Trophoblast cell (in vitro differentiated cells and primary cell): Measurements from ENCODE around the gene PDC.

Source experiments
- DNase-seq, 2 donors: peaks; one replicate each; pipeline ENCODE4 v3.0.0-alpha.2; 2016
- H2AFZ ChIP-seq: 2 replicates; pipeline ENCODE4 v1.6.1; 2013; ENCODE audit warnings: low read length, moderate library complexity, mild to moderate bottlenecking; ENCODE audit not compliant: insufficient read depth, poor library complexity
- H2AK5ac ChIP-seq: 2 replicates; pipeline ENCODE4 v1.6.1; 2013; ENCODE audit warnings: mild to moderate bottlenecking, low read length
- H2BK120ac ChIP-seq: 2 replicates; pipeline ENCODE4 v1.6.1; 2013; ENCODE audit warnings: low read length, mild to moderate bottlenecking, moderate library complexity; ENCODE audit not compliant: insufficient read depth, poor library complexity
- H2BK12ac ChIP-seq: 2 replicates; pipeline ENCODE4 v1.6.1; 2013; ENCODE audit warnings: mild to moderate bottlenecking, low read length, moderate library complexity
- H2BK5ac ChIP-seq: 2 replicates; pipeline ENCODE4 v1.6.1; 2013; ENCODE audit warnings: low read length, low read depth, moderate library complexity, mild to moderate bottlenecking; ENCODE audit not compliant: poor library complexity
- H3K14ac ChIP-seq: 2 replicates; pipeline ENCODE4 v1.6.1; 2013; ENCODE audit warnings: mild to moderate bottlenecking, low read length
- H3K18ac ChIP-seq: 2 replicates; pipeline ENCODE4 v1.6.1; 2013; ENCODE audit warnings: mild to moderate bottlenecking, low read length
- H3K23ac ChIP-seq: 2 replicates; pipeline ENCODE4 v1.6.1; 2013; ENCODE audit warnings: low read length
- H3K27ac ChIP-seq: 2 replicates; pipeline ENCODE4 v1.5.1; 2013; ENCODE audit warnings: low read depth, mild to moderate bottlenecking, inconsistent platforms, low read length, moderate library complexity
- H3K27me3 ChIP-seq: 2 replicates; pipeline ENCODE4 v1.6.1; 2013; ENCODE audit warnings: inconsistent platforms, mild to moderate bottlenecking, low read length, moderate library complexity; ENCODE audit not compliant: insufficient read depth
- H3K36me3 ChIP-seq, 2 experiments: 1 replicate in 1 of 2; 2 replicates in 1 of 2; pipeline ENCODE4 v1.6.1; 2013; ENCODE audit warnings: low read length in 2 of 2, mild to moderate bottlenecking in 2 of 2, moderate library complexity in 1 of 2; ENCODE audit not compliant: insufficient read depth in 2 of 2, control insufficient read depth in 1 of 2
- H3K4ac ChIP-seq: 2 replicates; pipeline ENCODE4 v1.6.1; 2013; ENCODE audit warnings: low read depth, mild to moderate bottlenecking, low read length, moderate library complexity
- H3K4me1 ChIP-seq, 2 experiments: 1 replicate in 1 of 2; 2 replicates in 1 of 2; pipeline ENCODE4 v1.6.1; 2013; ENCODE audit warnings: low read length in 2 of 2, mild to moderate bottlenecking in 2 of 2, moderate library complexity in 1 of 2; ENCODE audit not compliant: insufficient read depth in 2 of 2, control insufficient read depth in 1 of 2
- H3K4me2 ChIP-seq: 2 replicates; pipeline ENCODE4 v1.6.1; 2013; ENCODE audit warnings: inconsistent platforms, mild to moderate bottlenecking, low read length, moderate library complexity
- H3K4me3 ChIP-seq: 2 replicates; pipeline ENCODE4 v1.5.1; 2013; ENCODE audit warnings: mild to moderate bottlenecking, low read depth, low read length, inconsistent platforms
- H3K79me1 ChIP-seq: one replicate; pipeline ENCODE4 v1.6.1; 2013; ENCODE audit warnings: low read length
- H3K79me2 ChIP-seq: 2 replicates; pipeline ENCODE4 v1.6.1; 2013; ENCODE audit warnings: low read length, mild to moderate bottlenecking; ENCODE audit not compliant: control insufficient read depth, insufficient read depth, poor library complexity
- H3K9ac ChIP-seq: 2 replicates; pipeline ENCODE4 v1.6.1; 2013; ENCODE audit warnings: mild to moderate bottlenecking, low read length
- H3K9me3 ChIP-seq: 2 replicates; pipeline ENCODE4 v1.6.1; 2013; ENCODE audit warnings: low read depth, mild to moderate bottlenecking, control low read depth, inconsistent platforms, low read length; ENCODE audit not compliant: insufficient read depth
- H4K12ac ChIP-seq: 2 replicates; pipeline ENCODE4 v1.6.1; 2013; ENCODE audit warnings: low read depth, mild to moderate bottlenecking, low read length, moderate library complexity
- H4K8ac ChIP-seq: 2 replicates; pipeline ENCODE4 v1.6.1; 2013; ENCODE audit warnings: low read depth, mild to moderate bottlenecking, low read length, moderate library complexity
- H4K91ac ChIP-seq: one replicate; pipeline ENCODE4 v1.6.1; 2013; ENCODE audit warnings: low read depth, mild to moderate bottlenecking, low read length, moderate library complexity
- WGBS: extraction: QIAGEN DNeasy Blood & Tissue Kit; methylation state at CpG from one replicate; pipeline ENCODE4 v1.1.7; 2013; ENCODE audit warnings: missing lambda C conversion rate; ENCODE audit not compliant: insufficient read length, insufficient coverage; ENCODE audit errors: extremely low coverage; 5-methylcytosine and 5-hydroxymethylcytosine counted together

Gene PDC

GRCh38 chr1:186424539-186424938 lies 36.4 kb downstream of the PDC start:
- H4K91ac ChIP-seq = no peak overlapping the region
- no peak overlapping the region for H3K9ac ChIP-seq
- H3K4me3 ChIP-seq = no peak overlapping the region
- no peak for DNase-seq
- no peak overlapping the region for H4K8ac ChIP-seq
- no peak overlapping the region for H3K18ac ChIP-seq
- no peaks in the 10 kb centered on the region for H3K27me3 ChIP-seq
- H3K4me1 ChIP-seq = no peaks in the 10 kb centered on the region
- H3K36me3 ChIP-seq = no peaks in the 10 kb centered on the region
- H3K79me1 ChIP-seq = no peaks in the 10 kb centered on the region
- H2BK12ac ChIP-seq = no peak overlapping the region
- no peak overlapping the region for H3K23ac ChIP-seq
- no peak overlapping the region for H3K4me2 ChIP-seq
- H3K27ac ChIP-seq = no peak overlapping the region
- no peak overlapping the region for H4K12ac ChIP-seq
- H3K14ac ChIP-seq = no peak overlapping the region
- H3K4ac ChIP-seq = no peak overlapping the region
- WGBS = no CpG with 5 or more reads among the region's 2 CpGs
- H2BK120ac ChIP-seq = no peak overlapping the region
- no peak overlapping the region for H2BK5ac ChIP-seq
- no peaks in the 10 kb centered on the region for H3K79me2 ChIP-seq
- H2AK5ac ChIP-seq = no peak overlapping the region
- H2AFZ ChIP-seq = no peak overlapping the region
- no peaks in the 10 kb centered on the region for H3K9me3 ChIP-seq

DNA sequence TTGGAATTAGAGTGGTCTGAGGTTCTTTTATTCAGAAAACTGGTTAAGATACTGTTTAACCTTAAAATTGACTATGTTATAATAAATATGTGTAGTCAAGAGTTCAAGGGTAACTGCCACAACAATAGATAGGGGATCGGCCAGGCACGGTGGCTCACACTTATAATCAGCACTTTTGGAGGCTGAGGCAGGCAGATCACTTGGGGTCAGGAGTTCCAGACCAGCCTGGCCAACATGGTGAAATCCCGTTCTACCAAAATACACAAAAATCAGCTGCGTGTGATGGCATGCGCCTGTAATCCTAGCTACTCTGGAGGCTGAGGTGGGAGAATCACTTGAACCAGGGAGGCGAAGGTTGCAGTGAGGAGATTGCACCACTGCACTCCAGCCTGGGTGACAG lies 39.5 kb downstream of the PDC start:
- Histone ChIP-seq H2BK12ac (no peak overlapping the region), H3K14ac (no peak overlapping the region), H2AK5ac (no peak overlapping the region), H2BK120ac (no peak overlapping the region), H4K12ac (no peak overlapping the region), H3K79me2 (no peaks in the 10 kb centered on the region), H3K27ac (no peak overlapping the region), H3K4me2 (no peak overlapping the region), H3K36me3 (peaks cover 2 to 5% of the 10 kb centered on the region in 2 experiments), H3K9me3 (no peaks in the 10 kb centered on the region), H3K18ac (no peak overlapping the region), H3K27me3 (no peaks in the 10 kb centered on the region), H3K4me3 (no peak overlapping the region), H3K9ac (no peak overlapping the region), H4K8ac (no peak overlapping the region), H2AFZ (no peak overlapping the region), H3K4me1 (no peaks in the 10 kb centered on the region), H3K23ac (no peak overlapping the region), H4K91ac (no peak overlapping the region), H3K4ac (no peak overlapping the region), H2BK5ac (no peak overlapping the region), H3K79me1 (no peaks in the 10 kb centered on the region)
- WGBS = no CpG with 5 or more reads among the region's 6 CpGs
- no peak for DNase-seq

DNA sequence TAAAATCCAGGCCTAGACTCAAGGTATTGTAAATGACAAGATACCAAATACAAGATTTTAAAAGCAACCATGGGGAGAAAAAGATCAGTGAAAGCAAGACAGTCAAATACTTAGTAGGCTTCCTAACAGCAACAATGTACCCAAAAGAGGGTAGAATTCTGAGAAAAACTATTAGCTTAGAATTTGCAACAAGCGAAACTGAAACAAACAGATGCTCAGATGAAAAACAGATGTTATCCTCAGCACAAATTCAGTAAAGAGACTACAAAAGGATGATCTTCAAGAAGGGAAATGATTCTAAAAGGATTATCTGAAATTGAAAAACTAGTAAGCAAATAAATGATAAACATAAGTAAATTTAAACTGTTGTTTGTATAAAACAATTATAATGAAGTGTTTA lies 40.0 kb downstream of the PDC start:
- Histone ChIP-seq H3K27me3 (no peaks in the 10 kb centered on the region), H4K12ac (no peak overlapping the region), H3K9ac (no peak overlapping the region), H2BK12ac (no peak overlapping the region), H3K4ac (no peak overlapping the region), H2AFZ (no peak overlapping the region), H3K4me2 (no peak overlapping the region), H4K91ac (no peak overlapping the region), H3K79me2 (no peaks in the 10 kb centered on the region), H3K36me3 (peaks cover 2 to 5% of the 10 kb centered on the region in 2 experiments), H3K9me3 (no peaks in the 10 kb centered on the region), H3K4me1 (no peaks in the 10 kb centered on the region), H3K4me3 (no peak overlapping the region), H2BK120ac (no peak overlapping the region), H3K14ac (no peak overlapping the region), H2AK5ac (no peak overlapping the region), H2BK5ac (no peak overlapping the region), H3K27ac (no peak overlapping the region), H4K8ac (no peak overlapping the region), H3K18ac (no peak overlapping the region), H3K23ac (no peak overlapping the region), H3K79me1 (no peaks in the 10 kb centered on the region)
- no CpG with 5 or more reads among the region's 1 CpG for WGBS
- no peak for DNase-seq

DNA sequence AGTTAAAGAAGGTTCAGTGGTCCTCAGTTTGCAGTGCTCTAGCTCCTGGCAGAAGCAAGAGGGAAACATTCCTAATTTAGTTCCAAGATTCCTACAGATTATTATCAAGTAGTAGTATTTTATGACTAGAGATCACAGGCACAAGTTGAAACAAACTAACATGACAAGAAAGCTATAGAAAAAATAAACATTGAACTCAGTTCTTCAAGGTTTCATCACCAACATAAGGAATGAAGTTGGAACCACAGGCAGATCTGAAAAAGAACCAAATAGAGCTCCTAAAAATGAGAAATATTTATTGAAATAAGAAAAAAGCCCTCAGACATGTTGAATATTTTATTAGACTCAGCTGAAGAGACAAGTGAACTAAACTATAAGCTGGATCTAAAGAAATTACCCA lies 40.6 kb downstream of the PDC start:
- Histone ChIP-seq H3K18ac (no peak overlapping the region), H4K12ac (no peak overlapping the region), H3K14ac (no peak overlapping the region), H2AFZ (no peak overlapping the region), H3K4me1 (no peaks in the 10 kb centered on the region), H2BK5ac (no peak overlapping the region), H3K79me1 (no peaks in the 10 kb centered on the region), H3K4ac (no peak overlapping the region), H2BK12ac (no peak overlapping the region), H3K27me3 (no peaks in the 10 kb centered on the region), H4K91ac (no peak overlapping the region), H2AK5ac (no peak overlapping the region), H3K4me3 (no peak overlapping the region), H3K23ac (no peak overlapping the region), H3K9me3 (no peaks in the 10 kb centered on the region), H2BK120ac (no peak overlapping the region), H3K9ac (no peak overlapping the region), H3K4me2 (no peak overlapping the region), H3K36me3 (peaks cover 2 to 5% of the 10 kb centered on the region in 2 experiments), H3K79me2 (no peaks in the 10 kb centered on the region), H4K8ac (no peak overlapping the region), H3K27ac (no peak overlapping the region)
- DNase-seq = no peak
